ENCODE results near the gene CLDN9. TPM values are rescaled to one million over a fixed set of nuclear protein-coding genes. Genes with fewer than 3 reads are reported as not detected.
A peak's percentile ranks its signal among the peaks of the same experiment; 100 is the strongest.

The CLDN9 gene
- total and polyA plus RNA-seq, 9 of the 15 experiments (the other 6 are each of a cell fraction or from before 2014, with no cell fraction given), result 0.12 to 0.44 (median 0.22) TPM; not detected in 4

- no peak for TF ChIP-seq DEAF1 (CRISPR knock-in tag; IDR thresholded peaks at IDR 0.05)
These were observed 36.0 kb upstream of the CLDN9 start (continued) for GRCh38 chr16:2976673-2977072.

GRCh38 chr16:2977440-2977839, 35.3 kb upstream of the CLDN9 start:
- peaks cover 47% of the 10 kb centered on the region for H3K79me2 ChIP-seq (ENCODE audit: control insufficient read depth, insufficient read depth, low read length)
- FAIRE-seq (no peak), ATAC-seq (no peak), DNase-seq (ENCODE audit: extremely low read depth in 1 of 4, low spot score in 3 of 4) (no peak)
- no peaks in the 10 kb centered on the region for H3K27me3 ChIP-seq (ENCODE audit: control insufficient read depth in 2 of 2, insufficient read depth in 2 of 2, low read length in 2 of 2)
- H3K9me3 ChIP-seq (replicated peaks; ENCODE audit: control insufficient read depth, insufficient read depth, low read depth, low read length), result no peaks in the 10 kb centered on the region
- 90% methylated on average over 6 of the region's 6 CpGs for WGBS (ENCODE audit: insufficient coverage, low coverage, missing lambda C conversion rate)
- no peak overlapping the region for H2AFZ ChIP-seq (ENCODE audit: low read depth, low read length)
- H3K27ac ChIP-seq (ENCODE audit: extremely low read depth, low read depth, low read length), result no peak overlapping the region
- POLR2A ChIA-PET, result interaction anchor here (0.6 to 1.5 kb wide), 4 partner anchors 8 to 38 kb away, joined by 3 to 6 read pairs (median 3); partner anchors contain the start of gene PAQR4
- in situ Hi-C loops (cut with MboI), result no loop called here
- peaks cover 71% of the 10 kb centered on the region; the same call in 2 of the 3 replicates for H3K36me3 ChIP-seq (ENCODE audit: control insufficient read depth, insufficient read depth, low read length)
- intact Hi-C loops (cut with micrococcal nuclease), result no loop called here
- peaks cover 10 to 90% of the 10 kb centered on the region in 2 experiments for H3K4me1 ChIP-seq (replicated peaks in 1 of 2; ENCODE audit: control insufficient read depth in 2 of 2, insufficient read depth in 2 of 2, low read length in 2 of 2)
- H4K20me1 ChIP-seq (replicated peaks; ENCODE audit: control insufficient read depth, insufficient read depth, low read length), result peaks cover 4% of the 10 kb centered on the region
- BruUV-seq (replicated peaks), result no TSS peak
- no peak overlapping the region for H3K4me2 ChIP-seq (ENCODE audit: insufficient read depth, low read length)
- TF ChIP-seq POLR2A (conservative IDR thresholded peaks at IDR 0.05), result 0 out of 2 replicates have a peak, but pooled peaks have one; percentile 29
- TF ChIP-seq CBFA2T2 (conservative IDR thresholded peaks at IDR 0.05), result no peak
- no peak for TF ChIP-seq NFXL1 (CRISPR knock-in tag; IDR thresholded peaks at IDR 0.05)
- CTCF ChIA-PET (ENCODE audit: low intra/inter-chr PET ratio), result no interaction called here
- no peaks in the 10 kb centered on the region for H3K9me1 ChIP-seq (ENCODE audit: control insufficient read depth, insufficient read depth, low read length)
- H3K9ac ChIP-seq (ENCODE audit: insufficient read depth in 1 of 2, low read depth in 2 of 2, low read length in 2 of 2), result peak overlapping the region in 1 of 2 experiments; percentile 87; a peak in 2 of 4 replicates
- no peak overlapping the region for H3K4me3 ChIP-seq
